ENCODE data around the gene ZDHHC7.

The ZDHHC7 gene

DNA sequence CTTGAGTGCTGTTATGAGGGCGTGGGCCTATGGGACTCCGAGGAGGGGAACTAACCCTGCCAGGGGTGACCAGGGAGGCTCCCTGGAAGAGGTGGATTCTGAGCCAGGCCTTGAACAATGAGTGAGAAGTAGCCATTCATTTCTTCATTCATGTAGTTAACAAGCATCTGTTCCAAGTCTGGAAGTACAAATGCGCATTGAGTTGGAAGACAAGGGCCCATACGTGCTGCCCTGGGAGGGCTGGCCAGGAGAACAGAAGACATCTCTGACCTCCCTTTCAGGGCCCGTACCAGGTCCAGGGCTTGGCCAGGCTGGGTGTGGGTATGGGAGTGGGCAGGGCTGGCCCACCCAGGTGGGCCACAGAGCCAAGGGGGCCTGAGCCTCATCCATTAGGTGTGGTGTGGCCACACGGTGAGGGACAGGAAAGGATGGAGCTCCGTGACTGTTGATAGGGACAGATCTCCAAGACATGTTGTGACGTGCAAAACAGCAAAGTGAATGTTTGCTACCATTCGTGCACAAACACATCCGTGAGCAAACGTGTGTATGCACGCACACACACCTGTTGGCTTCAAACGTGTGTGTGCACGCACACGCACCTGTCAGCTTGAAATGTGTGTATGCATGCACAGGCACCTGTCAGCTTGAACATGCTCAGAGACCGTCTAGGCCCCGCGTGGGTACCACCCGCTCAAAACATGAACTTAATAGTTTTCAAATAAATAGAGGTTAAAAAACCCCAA lies 46.8 kb downstream of the ZDHHC7 start:
- DNase-seq (ENCODE audit: low read depth in 2 of 2) = no peak

DNA sequence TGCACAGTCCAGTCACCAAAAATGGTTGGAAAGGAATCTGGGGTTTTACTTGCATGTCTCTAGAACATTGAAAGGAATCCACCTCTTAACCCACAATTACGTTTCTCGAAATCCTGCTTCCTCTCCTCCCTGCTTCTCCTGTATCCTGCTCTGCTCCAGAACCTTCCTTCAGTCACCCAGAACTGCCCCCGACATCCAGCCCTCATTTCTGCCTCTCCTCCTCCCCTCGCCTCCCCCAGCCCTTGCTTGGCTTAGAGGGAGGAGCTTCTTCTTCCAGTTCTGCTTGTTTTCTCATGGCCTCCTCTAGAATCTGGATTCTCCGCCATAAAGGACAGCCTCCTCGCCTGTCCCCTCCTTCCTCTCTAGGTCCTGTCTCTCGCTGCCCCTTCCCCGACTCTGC lies 48.3 kb downstream of the ZDHHC7 start:
- no peak for DNase-seq (ENCODE audit: low read depth in 2 of 2)

GRCh38 chr16:84960942-84961341 lies 50.4 kb downstream of the ZDHHC7 start:
- no peak for DNase-seq (ENCODE audit: low read depth in 2 of 2)

DNA sequence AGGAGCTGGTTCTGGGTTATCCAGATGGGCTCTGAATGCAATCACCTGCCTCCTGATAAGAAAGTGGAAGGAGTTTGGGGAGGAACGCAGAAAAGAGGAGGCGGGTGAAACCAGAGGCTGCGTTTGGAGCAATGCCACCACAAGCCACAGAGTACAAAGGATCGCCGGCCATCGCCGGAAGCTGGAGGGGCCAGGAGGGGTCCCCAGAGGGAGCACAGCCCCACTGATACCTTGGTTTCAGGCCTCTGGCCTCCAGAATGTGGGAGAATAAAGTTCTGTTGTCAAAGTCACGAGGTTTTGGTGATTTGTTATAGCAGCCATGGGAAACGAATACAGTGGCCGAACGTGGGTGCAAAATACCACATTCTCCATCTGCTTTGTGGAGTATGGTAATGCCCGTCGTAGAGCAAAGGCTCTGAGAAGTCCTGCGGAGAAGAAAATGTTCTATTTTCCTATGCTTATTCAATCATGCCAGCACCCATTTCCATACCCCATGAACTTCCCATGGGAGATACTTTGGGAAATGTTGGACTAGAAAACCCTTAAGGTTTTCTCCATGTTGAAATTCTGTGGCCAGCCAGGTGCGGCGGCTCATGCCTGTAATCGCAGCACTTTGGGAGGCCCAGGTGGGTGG lies 51.4 kb downstream of the ZDHHC7 start:
- DNase-seq (ENCODE audit: low read depth in 2 of 2) = no peak

DNA sequence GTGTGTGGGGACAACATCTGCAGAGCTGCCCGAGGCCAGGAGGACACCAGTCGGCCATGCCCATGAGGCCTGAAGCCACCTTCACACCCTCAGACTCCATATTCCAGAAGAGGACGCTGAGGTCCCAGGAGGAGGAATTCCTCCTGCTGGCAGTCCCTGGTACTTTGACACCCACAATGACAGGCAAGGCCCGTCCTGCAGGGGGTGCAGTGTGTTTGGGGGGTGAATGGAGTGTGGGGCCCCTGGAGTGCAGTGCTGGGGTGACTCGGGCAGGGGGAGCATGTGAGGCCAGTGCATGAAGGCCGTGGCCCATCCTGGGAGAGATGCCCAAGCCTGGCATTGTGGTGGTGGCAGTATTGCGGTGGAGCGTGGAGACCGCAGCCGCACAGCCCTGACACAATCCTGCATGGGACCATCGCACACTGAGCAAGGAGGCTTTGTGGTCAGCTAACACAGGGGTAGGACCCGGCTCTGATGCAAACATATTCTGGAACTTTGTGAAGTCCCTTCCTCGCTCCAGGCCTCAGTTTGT lies 52.2 kb downstream of the ZDHHC7 start:
- no peak for DNase-seq (ENCODE audit: low read depth in 2 of 2)

- no peak for DNase-seq (ENCODE audit: low read depth in 2 of 2)
These were observed 53.5 kb downstream of the ZDHHC7 start for GRCh38 chr16:84957792-84958191.

- DNase-seq (ENCODE audit: low read depth in 2 of 2) = no peak
These were observed 54.1 kb downstream of the ZDHHC7 start for GRCh38 chr16:84957192-84957591.

DNA sequence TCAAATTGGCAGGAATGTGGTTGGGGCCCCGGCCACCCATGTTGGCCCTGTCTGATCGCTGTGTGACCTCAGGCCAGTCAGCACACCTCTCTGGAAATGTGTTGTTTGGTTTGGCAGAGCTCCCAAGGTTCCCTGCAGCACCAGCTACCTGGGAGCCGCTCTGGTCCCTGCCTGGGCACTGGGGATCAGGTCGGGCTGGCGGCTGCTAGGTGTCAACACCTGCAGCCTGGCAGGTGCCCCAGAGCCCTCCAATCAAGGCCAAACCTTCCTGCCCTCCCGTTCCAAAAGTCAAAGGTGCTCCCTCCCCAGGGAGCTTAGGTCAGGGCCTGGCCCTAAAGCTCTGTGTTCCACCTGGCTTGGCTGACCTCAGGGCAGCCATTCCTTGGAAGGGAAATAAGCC lies 55.9 kb downstream of the ZDHHC7 start:
- DNase-seq (ENCODE audit: low read depth in 2 of 2) = no peak

DNA sequence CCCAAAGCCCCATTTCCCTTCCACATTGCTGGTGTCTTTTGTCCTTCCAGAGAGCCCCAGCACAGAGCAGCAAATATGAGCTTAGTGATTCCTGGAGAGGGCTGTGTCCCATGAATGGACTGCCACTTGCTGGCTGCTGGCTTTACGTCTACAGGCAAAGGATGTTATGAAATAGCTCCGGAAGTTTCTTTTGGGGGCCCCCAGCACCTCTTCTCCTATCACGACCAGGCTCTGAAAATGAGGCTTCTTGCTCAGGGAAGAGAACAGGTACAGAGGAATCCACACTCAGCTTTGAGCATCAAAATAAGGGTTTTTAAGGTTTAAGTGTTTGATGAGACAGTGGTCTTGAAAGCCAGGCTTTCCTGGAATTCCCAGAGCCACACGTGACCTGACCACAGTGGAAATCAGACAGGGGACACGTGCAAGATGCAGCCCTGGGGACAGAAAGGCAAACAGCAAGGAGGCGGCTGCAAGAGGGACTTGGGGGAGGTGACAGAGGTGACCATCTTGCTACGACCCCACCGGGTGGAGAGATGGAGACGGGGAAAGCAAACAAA lies 58.1 kb downstream of the ZDHHC7 start:
- no peak for DNase-seq (ENCODE audit: low read depth in 2 of 2)

DNA sequence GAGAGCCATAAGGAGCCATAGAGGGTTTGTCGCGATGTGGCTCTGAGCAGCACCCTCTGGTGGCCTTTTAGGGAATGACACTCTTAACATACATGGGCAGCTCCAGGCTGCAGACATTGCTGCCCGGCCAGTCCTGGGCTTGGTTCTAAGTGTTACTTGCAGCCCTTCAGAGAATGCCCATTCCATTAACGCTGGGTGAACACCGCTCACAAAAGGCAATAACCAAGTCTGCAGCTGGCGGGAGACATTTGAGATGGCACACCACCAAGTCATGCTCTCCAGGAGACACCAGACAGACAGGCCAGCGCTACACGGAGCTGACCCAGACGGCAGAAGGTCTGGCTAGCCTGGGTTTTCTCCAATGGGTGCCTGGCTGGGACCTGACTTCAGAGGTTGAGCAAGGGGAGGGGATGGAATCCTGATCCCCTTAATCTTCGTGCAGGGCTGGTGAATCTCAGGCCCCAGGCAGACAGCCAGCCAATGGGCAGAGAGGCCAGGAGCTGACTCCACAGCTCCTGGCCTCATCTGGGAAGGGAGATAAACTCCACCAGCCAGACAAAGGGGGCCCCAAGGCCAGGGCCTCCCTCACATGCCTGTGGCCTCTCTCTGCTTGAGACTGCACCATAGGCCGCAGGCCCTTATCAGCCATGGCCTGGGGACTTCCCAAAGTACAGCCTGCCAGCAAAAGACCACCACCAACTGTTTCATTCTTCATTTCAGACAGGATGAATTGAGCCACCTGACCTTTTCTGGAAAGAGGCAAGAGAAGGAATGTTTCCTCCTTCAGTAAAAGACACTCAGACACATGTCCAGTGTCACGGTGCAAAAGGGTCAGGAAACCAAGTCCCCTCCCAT lies 58.8 kb downstream of the ZDHHC7 start:
- peak; percentile 32 to 33 for DNase-seq (ENCODE audit: low read depth in 2 of 2)

GRCh38 chr16:84950906-84951305 lies 60.4 kb downstream of the ZDHHC7 start:
- DNase-seq (ENCODE audit: low read depth in 2 of 2) = peak in 1 of 2 donors; percentile 21

- DNase-seq (ENCODE audit: low read depth in 2 of 2) = no peak
These were observed 61.4 kb downstream of the ZDHHC7 start for GRCh38 chr16:84949772-84950436.

DNA sequence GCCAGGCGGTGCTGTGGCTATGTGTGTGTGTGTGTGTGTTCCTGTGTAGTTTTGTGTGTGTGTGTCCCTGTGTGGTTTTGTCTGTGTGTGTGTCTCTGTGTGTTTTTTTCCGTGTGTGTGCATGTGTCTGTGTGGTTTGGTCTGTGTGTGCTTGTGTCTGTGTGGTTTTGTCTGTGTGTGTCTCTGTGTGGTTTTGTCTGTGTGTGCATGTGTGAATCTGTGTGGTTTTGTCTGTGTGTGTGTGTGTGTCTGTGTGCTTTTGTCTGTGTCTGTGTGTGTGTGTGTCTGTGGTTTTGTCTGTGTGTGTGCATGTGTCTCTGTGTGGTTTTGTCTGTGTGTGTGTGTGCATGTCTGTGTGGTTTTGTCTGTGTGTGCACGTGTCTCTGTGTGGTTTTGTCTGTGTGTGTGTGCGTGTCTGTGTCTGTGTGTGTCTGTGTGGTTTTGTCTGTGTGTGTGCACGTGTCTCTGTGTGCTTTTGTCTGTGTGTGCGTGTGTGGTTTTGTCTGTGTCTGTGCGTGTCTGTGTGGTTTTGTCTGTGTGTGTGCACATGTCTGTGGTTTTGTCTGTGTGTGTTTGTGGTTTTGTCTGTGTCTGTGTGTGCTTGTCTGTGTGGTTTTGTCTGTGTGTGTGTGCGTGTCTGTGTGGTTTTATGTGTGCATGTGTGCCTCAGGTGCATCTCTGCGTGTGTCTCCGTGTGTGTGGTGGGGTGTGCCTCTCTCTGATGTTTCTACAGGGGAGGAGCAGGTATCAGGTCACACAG lies 62.3 kb downstream of the ZDHHC7 start:
- DNase-seq (ENCODE audit: low read depth in 2 of 2) = no peak

- DNase-seq (ENCODE audit: low read depth in 2 of 2) = no peak
These were observed 63.1 kb downstream of the ZDHHC7 start for GRCh38 chr16:84947996-84948850.

GRCh38 chr16:84947022-84947421 lies 64.3 kb downstream of the ZDHHC7 start:
- no peak for DNase-seq (ENCODE audit: low read depth in 2 of 2)

DNA sequence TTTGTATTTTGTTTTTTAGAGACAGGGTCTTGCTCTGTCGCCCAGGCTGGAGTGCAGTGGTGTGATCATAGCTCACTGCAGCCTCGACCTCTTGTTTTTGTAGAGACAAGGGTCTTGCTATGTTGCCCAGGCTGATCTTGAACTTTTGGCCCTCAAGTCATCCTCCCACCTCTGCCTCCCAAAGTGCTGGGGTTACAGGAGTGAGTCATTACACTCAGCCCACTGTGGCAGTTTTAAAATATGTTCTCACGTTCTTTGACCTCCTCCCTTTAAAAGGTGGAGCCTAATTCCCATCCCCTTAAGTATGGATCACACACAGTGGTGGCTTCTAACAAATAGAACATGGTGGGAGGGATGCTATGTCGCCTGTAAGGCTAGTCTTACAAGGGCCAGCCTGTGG lies 67.7 kb downstream of the ZDHHC7 start:
- DNase-seq (ENCODE audit: low read depth in 2 of 2) = no peak

GRCh38 chr16:84942786-84943185 lies 68.5 kb downstream of the ZDHHC7 start:
- no peak for DNase-seq (ENCODE audit: low read depth in 2 of 2)

DNA sequence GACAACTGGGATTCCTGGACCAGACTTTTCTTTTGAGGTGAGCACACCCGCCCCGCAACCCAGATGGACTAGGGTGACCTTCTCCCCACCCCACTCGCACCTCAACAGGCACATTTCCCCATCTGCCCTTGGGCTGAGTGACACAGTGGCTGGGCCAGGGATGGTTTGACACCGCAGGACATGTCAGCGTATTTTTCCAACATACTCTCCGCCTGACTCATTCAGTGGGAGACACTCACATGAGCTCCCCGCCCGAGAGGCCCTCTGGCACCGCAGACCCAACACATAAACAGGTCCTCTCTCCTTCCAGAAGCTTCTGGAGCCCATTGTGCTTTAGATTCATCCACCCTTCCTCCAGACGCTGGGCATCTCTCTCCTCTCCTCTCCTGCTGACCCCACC lies 69.4 kb downstream of the ZDHHC7 start:
- no peak for DNase-seq (ENCODE audit: low read depth in 2 of 2)

- no peak for DNase-seq (ENCODE audit: low read depth in 2 of 2)
These were observed 70.4 kb downstream of the ZDHHC7 start for GRCh38 chr16:84940670-84941551.
